Nephron (organoid): ENCODE measurements around the gene PML.

ENCODE experiments used
- H3K27ac Mint-ChIP-seq, 3 experiments: 2 replicates each; pipeline ENCODE4 v1.8.0; 2020; ENCODE audit warnings: mixed read lengths in 3 of 3, mild to moderate bottlenecking in 2 of 3, moderate library complexity in 1 of 3
- H3K27me3 Mint-ChIP-seq: 2 replicates; pipeline ENCODE4 v1.8.0; 2021; ENCODE audit warnings: low read depth, mild to moderate bottlenecking, moderate library complexity, mixed read lengths
- H3K36me3 Mint-ChIP-seq: 2 replicates; pipeline ENCODE4 v1.8.0; 2020; ENCODE audit warnings: low read depth, mixed read lengths
- H3K4me1 Mint-ChIP-seq: 2 replicates; pipeline ENCODE4 v1.8.0; 2020; ENCODE audit warnings: mixed read lengths
- H3K4me3 Mint-ChIP-seq, 3 experiments: 2 replicates each; pipeline ENCODE4 v1.8.0; 2020; ENCODE audit warnings: mild to moderate bottlenecking in 3 of 3, mixed read lengths in 3 of 3, moderate library complexity in 2 of 3
- H3K9me3 Mint-ChIP-seq: 2 replicates; pipeline ENCODE4 v1.8.0; 2020; ENCODE audit warnings: mixed read lengths
- CTCF ChIP-seq, 3 experiments: fragments of 200-600 bp; sonication (generic); IDR thresholded peaks; one replicate each; pipeline ENCODE4 v1.5.0; 2021; ENCODE audit warnings: antibody characterized with exemption in 3 of 3; ENCODE audit not compliant: unreplicated experiment in 3 of 3

The PML gene

GRCh38 chr15:74027688-74028087 lies 33.2 kb downstream of the PML start:
- no peak for TF ChIP-seq CTCF (IDR thresholded peaks at IDR 0.05; ENCODE audit: unreplicated experiment in 3 of 3)
- H3K27me3 Mint-ChIP-seq: no peaks in the 10 kb centered on the region
- peaks cover 17% of the 10 kb centered on the region for H3K36me3 Mint-ChIP-seq
- H3K9me3 Mint-ChIP-seq: no peaks in the 10 kb centered on the region
- no peak overlapping the region for H3K27ac Mint-ChIP-seq
- no peak overlapping the region for H3K4me3 Mint-ChIP-seq
- no peaks in the 10 kb centered on the region for H3K4me1 Mint-ChIP-seq

GRCh38 chr15:74028646-74029045 lies 34.1 kb downstream of the PML start:
- no peak overlapping the region for H3K4me3 Mint-ChIP-seq
- no peak overlapping the region for H3K27ac Mint-ChIP-seq
- H3K36me3 Mint-ChIP-seq: peaks cover 11% of the 10 kb centered on the region
- no peaks in the 10 kb centered on the region for H3K27me3 Mint-ChIP-seq
- no peaks in the 10 kb centered on the region for H3K4me1 Mint-ChIP-seq
- TF ChIP-seq CTCF (IDR thresholded peaks at IDR 0.05; ENCODE audit: unreplicated experiment in 3 of 3): no peak
- no peaks in the 10 kb centered on the region for H3K9me3 Mint-ChIP-seq

- no peak for TF ChIP-seq CTCF (IDR thresholded peaks at IDR 0.05; ENCODE audit: unreplicated experiment in 3 of 3)
- no peak overlapping the region for H3K27ac Mint-ChIP-seq
- H3K4me3 Mint-ChIP-seq: no peak overlapping the region
- no peaks in the 10 kb centered on the region for H3K9me3 Mint-ChIP-seq
- peaks cover 9% of the 10 kb centered on the region for H3K36me3 Mint-ChIP-seq
- H3K4me1 Mint-ChIP-seq: peaks cover 21% of the 10 kb centered on the region
- H3K27me3 Mint-ChIP-seq: no peaks in the 10 kb centered on the region
Measured at GRCh38 chr15:74032046-74032445, 37.5 kb downstream of the PML start.

- H3K36me3 Mint-ChIP-seq: peaks cover 9% of the 10 kb centered on the region
- no peak overlapping the region for H3K4me3 Mint-ChIP-seq
- H3K27ac Mint-ChIP-seq: no peak overlapping the region
- peaks cover 27% of the 10 kb centered on the region for H3K4me1 Mint-ChIP-seq
- H3K9me3 Mint-ChIP-seq: no peaks in the 10 kb centered on the region
- H3K27me3 Mint-ChIP-seq: no peaks in the 10 kb centered on the region
- no peak for TF ChIP-seq CTCF (IDR thresholded peaks at IDR 0.05; ENCODE audit: unreplicated experiment in 3 of 3)
Measured at GRCh38 chr15:74032606-74033561, 38.4 kb downstream of the PML start.

- Mint-ChIP-seq H3K4me3 (no peak overlapping the region), H3K36me3 (peaks cover 9% of the 10 kb centered on the region)
Measured at GRCh38 chr15:74034206-74034755, 39.8 kb downstream of the PML start.

More at GRCh38 chr15:74034206-74034755, 39.8 kb downstream of the PML start:
- Mint-ChIP-seq H3K27me3 (no peaks in the 10 kb centered on the region), H3K27ac (no peak overlapping the region), H3K4me1 (peaks cover 34% of the 10 kb centered on the region), H3K9me3 (no peaks in the 10 kb centered on the region)
- TF ChIP-seq CTCF (IDR thresholded peaks at IDR 0.05; ENCODE audit: unreplicated experiment in 3 of 3): no peak
